ENCODE results near the gene C1QTNF6.
"Not testable (repeated sequence)": the region's sequence is repeated elsewhere in the genome, so short reads cannot be mapped to it uniquely, and the experiment has no call there.

C1QTNF6 gene

DNA sequence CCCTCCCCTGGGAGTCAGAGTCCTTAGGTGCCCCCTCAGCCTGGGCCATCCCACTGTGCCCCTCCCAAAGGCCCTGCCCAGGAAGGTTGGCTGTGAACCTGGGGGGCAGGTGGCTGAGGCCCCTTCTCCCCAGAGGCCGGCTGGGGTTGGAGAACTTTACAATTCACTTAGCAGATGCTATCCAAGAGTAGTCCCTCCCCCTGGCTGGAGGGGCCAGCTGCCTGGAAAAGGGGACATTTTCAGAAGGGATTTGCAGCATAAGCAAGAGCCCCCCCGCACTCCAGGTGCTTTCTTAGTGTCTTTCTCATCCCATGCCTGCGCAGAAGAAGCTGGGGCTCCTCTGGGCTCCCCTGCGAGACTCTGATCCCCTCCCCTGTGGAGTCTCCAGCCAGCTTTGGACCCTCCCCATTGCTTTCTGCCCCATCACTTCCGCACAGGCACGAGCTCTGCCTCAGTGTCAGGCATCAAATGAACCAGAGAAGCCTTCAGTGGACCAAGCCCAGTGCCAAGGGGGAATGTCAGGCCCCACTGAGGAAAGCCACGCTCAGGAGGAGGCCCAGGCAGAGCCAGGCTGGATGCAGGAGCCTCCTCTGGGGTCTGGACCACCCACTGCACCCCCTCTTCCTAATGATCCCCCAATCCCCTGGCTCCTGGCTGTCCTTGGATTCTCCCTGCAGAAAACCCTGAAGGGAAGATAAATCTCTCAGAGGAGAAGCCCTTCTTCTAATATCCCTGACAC is 20.5 kb upstream of the C1QTNF6 start:
- peak overlapping the region in 1 of 2 donors; percentile 35 for H3K27ac Mint-ChIP-seq
- H3K4me1 Mint-ChIP-seq (ENCODE audit: low read depth in 2 of 2): peaks cover 4 to 6% of the 10 kb centered on the region in 2 donors
- no peaks in the 10 kb centered on the region for H3K9me3 Mint-ChIP-seq
- ATAC-seq (replicated peaks): no peak
- H3K36me3 Mint-ChIP-seq (ENCODE audit: insufficient read depth): no peaks in the 10 kb centered on the region
- no peaks in the 10 kb centered on the region for H3K27me3 Mint-ChIP-seq
- DNase-seq: no peak
- H3K4me3 Mint-ChIP-seq: no peak overlapping the region

DNA sequence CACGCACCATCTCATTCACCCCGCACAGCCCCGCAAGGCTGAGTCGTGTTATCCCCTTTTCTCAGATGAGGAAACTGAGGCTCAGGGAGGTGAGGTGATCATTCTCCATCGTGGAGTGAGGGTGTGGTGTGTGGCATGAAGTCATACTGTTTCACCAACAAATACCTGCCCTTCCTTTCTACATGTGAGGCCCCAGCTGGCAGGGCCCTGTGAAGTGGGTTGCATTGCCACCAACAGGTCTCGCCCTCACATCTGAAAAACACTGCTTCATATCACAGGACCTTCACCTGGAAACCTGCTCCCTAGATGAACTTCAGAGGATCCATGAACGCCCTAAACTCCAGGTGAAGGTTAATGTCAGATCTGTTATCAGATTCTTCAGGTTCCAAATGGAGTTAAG is 19.9 kb upstream of the C1QTNF6 start:
- no peak overlapping the region for H3K27ac Mint-ChIP-seq
- H3K4me1 Mint-ChIP-seq (ENCODE audit: low read depth in 2 of 2): peaks cover 4 to 6% of the 10 kb centered on the region in 2 donors
- ATAC-seq (replicated peaks) (no peak), DNase-seq (no peak)
- no peak overlapping the region for H3K4me3 Mint-ChIP-seq
- H3K36me3 Mint-ChIP-seq (ENCODE audit: insufficient read depth): no peaks in the 10 kb centered on the region
- no peaks in the 10 kb centered on the region for H3K27me3 Mint-ChIP-seq
- H3K9me3 Mint-ChIP-seq: no peaks in the 10 kb centered on the region

DNA sequence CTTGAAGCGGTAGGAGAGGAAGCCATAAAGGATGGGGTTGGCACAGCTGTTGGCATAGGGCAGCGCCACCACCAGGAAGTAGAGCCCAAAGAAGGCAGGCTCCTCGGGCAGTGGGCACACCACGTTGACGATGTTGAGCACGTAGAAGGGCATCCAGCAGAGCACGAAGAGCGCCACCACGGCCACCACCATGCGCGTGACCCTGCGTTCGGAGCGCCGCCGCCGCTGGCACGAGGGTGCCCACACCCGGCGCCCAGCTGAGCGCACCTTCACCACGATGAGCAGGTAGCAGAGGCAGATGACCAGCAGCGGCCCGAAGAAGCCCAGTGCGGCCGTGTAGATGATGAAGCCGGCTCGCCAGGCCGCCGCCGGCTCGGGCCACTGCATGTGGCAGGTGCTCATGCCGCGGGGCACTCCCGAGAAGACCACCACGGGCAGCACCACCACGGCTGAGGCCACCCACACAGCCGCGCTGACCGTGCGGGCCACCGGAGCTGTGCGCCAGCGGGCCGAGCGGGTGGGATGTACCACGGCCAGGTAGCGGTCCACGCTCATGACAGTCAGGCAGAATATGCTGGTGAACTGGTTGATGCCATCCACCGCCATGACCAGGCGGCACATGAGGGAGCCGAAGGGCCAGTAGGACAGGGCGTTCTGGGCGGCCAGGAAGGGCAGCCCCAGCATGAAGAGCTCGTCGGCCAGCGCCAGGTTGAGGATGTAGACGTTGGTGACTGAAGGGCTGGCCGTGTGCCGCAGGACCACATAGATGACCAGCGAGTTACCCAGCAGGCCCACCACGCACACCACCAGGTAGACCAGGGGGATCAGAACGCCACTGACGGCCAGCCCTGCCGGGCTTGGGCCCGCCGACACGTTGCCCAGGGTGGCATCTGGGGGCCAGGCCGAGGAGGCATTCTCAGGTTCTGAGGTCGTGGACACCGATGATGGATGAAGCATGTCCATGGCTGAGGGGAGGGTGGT is 19.1 kb upstream of the C1QTNF6 start:
- Mint-ChIP-seq H3K36me3 (ENCODE audit: insufficient read depth) (no peaks in the 10 kb centered on the region), H3K4me1 (ENCODE audit: low read depth in 2 of 2) (peaks cover 4% of the 10 kb centered on the region in 2 donors), H3K27ac (no peak overlapping the region), H3K27me3 (no peaks in the 10 kb centered on the region), H3K9me3 (no peaks in the 10 kb centered on the region), H3K4me3 (no peak overlapping the region)
- ATAC-seq (replicated peaks) (no peak), DNase-seq (no peak)

DNA sequence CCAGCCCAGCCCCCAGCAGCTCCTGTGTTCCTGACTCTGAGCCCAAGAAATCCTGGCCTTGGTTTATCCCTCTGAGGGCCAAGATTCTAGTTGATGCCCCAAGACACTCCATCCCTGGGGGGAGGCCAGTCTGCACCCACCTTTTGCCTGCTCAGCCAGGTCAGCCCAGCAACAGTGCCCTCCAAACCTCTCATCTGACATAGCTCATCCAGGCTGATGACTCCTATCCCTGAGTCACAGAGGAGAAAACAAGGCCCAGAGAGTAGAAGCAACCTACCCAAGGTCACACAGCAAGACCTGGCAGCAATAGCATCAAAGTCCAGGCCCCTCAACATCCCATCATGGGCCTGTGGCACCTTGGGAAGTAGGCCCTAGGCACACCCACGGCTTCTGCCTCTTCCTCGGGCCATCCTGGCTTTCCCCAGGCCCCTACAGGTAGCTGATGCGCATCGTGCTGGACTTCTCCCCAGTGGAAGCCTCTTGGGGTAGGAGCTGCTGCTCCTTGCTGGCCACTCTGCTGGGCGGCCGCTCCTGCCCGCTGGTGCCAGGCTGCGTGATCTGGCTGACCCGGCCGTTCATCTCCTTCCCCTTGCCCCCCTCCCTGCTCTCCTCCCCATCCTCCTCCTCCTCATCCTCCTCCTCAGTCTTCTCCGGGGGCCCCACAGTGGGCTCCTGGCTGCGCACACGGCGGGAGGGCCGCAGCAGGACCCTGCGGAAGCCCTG is 18.2 kb upstream of the C1QTNF6 start:
- peaks cover 3% of the 10 kb centered on the region for H3K36me3 Mint-ChIP-seq (ENCODE audit: insufficient read depth)
- H3K4me3 Mint-ChIP-seq: no peak overlapping the region
- no peaks in the 10 kb centered on the region for H3K9me3 Mint-ChIP-seq
- DNase-seq: no peak
- ATAC-seq (replicated peaks): no peak
- H3K27me3 Mint-ChIP-seq: no peaks in the 10 kb centered on the region
- peaks cover 3 to 4% of the 10 kb centered on the region in 2 donors for H3K4me1 Mint-ChIP-seq (ENCODE audit: low read depth in 2 of 2)
- no peak overlapping the region for H3K27ac Mint-ChIP-seq

DNA sequence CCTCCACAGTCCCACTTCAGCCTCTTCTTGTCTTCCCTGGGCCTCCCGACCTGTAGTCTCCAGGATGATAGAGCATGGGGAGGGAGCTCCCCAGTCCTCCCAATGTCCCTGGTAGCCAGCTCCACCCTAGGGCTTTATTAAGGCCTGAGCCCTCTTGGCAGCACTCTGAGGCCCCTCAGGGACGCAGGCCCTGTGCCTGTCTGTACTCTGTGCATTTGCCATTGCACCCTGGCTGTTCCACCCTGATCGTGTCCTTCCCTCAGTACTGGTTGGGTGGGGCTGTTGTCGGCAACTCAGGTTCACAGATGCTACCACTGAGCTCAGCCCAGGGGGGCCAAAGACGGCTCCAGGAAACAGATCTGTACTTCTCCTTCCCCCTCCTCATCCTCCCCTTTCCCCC is 17.0 kb upstream of the C1QTNF6 start:
- H3K27ac Mint-ChIP-seq: no peak overlapping the region
- no peak overlapping the region for H3K4me3 Mint-ChIP-seq
- no peaks in the 10 kb centered on the region for H3K27me3 Mint-ChIP-seq
- peaks cover 3% of the 10 kb centered on the region for H3K36me3 Mint-ChIP-seq (ENCODE audit: insufficient read depth)
- ATAC-seq (replicated peaks): no peak
- no peak for DNase-seq
- H3K4me1 Mint-ChIP-seq (ENCODE audit: low read depth in 2 of 2): peaks cover 1 to 4% of the 10 kb centered on the region in 2 donors
- H3K9me3 Mint-ChIP-seq: no peaks in the 10 kb centered on the region

DNA sequence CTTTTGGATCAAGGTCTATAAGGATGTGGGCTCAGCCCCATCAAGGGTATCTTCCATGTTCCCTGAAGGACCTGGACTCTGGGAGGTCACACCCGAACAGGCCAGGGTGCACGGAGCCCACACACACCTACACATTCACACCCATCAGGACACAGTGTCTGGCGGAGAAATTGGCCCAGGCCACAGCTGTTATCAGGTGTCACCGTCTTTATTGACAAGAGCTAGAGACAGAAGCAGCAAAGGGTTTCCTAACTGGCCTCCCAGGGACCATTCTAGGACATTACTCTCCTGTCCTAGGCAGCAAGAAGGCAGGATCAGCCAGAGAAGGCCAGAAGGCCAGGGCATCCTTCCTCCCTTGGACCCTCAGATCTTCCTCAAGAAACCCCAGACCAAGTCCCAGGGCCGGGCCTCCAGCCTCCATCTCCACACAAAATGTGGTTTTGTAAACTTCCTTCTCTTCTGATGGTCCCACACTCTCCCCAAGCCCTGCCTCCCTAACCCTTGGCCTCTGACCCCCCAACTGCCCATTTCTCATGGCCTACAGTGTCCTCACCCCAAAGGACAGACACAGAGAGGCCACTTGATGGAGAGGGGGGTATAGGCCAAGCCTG is 16.1 kb upstream of the C1QTNF6 start:
- no peak overlapping the region for H3K27ac Mint-ChIP-seq

DNA sequence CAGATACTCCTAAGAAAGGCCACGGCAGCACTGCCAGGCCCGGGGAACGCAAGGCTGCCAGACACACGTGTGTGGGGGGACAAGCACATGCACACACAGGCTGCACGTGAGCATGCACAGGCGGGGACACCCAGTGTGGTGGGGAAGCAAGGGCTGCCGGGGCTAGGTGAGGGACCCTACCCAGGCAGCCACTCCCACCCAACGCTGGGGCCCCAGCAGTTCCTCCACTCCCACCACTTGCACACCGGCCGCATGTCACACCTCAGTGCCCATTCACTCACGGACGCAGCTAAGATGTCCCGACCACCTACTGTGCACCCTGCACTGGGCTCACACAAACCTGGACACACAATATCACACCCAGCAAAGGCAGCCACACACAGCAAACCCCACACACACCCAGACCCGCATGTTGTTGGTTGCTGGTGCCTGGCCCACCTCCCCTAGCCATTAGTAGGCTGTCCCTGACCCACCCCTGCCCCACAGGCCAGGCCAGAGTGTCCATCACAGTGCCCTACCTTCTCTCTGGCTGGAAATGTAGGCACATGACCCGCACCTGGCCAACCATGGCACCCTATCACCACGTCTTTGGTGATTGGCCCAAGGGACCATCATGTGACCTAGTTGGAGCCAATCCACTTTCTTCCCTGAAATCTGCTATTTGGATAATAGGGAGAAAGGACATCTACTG is 15.5 kb upstream of the C1QTNF6 start:
- no peaks in the 10 kb centered on the region for H3K27me3 Mint-ChIP-seq
- H3K27ac Mint-ChIP-seq: no peak overlapping the region

More for the DNA sequence above, 16.1 kb upstream of the C1QTNF6 start:
- DNase-seq: no peak
- H3K4me3 Mint-ChIP-seq: no peak overlapping the region
- H3K4me1 Mint-ChIP-seq (ENCODE audit: low read depth in 2 of 2): peaks cover 1 to 4% of the 10 kb centered on the region in 2 donors
- H3K27me3 Mint-ChIP-seq: no peaks in the 10 kb centered on the region
- no peaks in the 10 kb centered on the region for H3K9me3 Mint-ChIP-seq
- no peak for ATAC-seq (replicated peaks)
- H3K36me3 Mint-ChIP-seq (ENCODE audit: insufficient read depth): peaks cover 3% of the 10 kb centered on the region

DNA sequence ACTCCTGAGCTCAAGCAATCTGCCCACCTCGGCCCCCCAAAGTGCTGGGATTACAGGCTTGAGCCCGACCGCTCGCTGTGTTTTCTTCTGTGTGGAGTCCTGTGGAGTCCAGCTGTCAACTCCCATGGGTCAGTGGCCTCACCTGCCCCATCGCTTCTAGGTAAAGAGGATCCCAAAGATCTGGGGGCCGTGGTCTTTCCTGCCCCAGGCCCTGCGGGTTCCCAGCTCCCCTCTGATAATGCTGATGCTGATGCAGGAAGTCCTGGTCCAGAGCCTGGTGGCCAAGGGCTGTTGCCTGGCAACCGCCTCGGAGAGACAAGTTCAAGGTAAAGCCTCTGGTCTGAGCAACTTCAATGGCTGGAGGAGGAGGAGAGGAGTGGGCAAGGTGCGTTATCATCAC is 14.7 kb upstream of the C1QTNF6 start:
- Mint-ChIP-seq H3K4me3 (no peak overlapping the region), H3K36me3 (ENCODE audit: insufficient read depth) (peaks cover 3% of the 10 kb centered on the region), H3K27ac (no peak overlapping the region), H3K9me3 (no peaks in the 10 kb centered on the region), H3K27me3 (no peaks in the 10 kb centered on the region), H3K4me1 (ENCODE audit: low read depth in 2 of 2) (peaks cover 7 to 11% of the 10 kb centered on the region in 2 donors)
- DNase-seq: no peak
- no peak for ATAC-seq (replicated peaks)

More for the DNA sequence above, 15.5 kb upstream of the C1QTNF6 start:
- H3K9me3 Mint-ChIP-seq: no peaks in the 10 kb centered on the region
- ATAC-seq (replicated peaks) (no peak), DNase-seq (no peak)
- peaks cover 3% of the 10 kb centered on the region for H3K36me3 Mint-ChIP-seq (ENCODE audit: insufficient read depth)
- H3K4me3 Mint-ChIP-seq: no peak overlapping the region
- peaks cover 0 to 4% of the 10 kb centered on the region in 2 donors for H3K4me1 Mint-ChIP-seq (ENCODE audit: low read depth in 2 of 2)

DNA sequence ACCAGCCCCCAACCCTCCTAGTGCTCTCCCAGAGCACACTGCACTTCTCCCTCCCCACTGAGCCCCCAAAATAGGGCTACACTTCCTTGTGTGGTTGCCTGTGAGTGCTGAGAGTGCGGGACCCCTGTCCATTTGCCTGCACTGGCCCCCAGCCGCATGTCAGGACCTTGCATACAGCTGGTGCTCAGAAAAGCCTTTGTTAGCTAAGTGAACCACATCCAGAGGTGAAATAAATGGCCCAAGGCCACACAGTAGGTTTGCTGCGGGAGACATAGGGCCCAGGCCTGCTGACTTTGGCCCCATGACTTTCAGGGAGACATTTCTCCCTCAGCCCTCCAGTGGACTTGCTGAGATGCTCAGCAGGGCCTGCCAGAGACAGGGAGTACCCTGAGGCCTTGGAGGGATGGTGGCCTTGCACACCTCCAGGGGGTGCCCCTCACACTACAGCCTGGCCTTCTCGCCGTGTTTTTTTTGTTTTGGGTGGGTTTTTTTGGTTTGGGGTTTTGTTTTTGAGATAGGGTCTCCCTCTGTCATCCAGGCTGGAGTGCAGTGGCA is 14.0 kb upstream of the C1QTNF6 start:
- Mint-ChIP-seq H3K4me1 (ENCODE audit: low read depth in 2 of 2) (peaks cover 13 to 14% of the 10 kb centered on the region in 2 donors), H3K27ac (no peak overlapping the region), H3K36me3 (ENCODE audit: insufficient read depth) (peaks cover 3% of the 10 kb centered on the region), H3K27me3 (no peaks in the 10 kb centered on the region), H3K9me3 (no peaks in the 10 kb centered on the region), H3K4me3 (no peak overlapping the region)
- DNase-seq (no peak), ATAC-seq (replicated peaks) (no peak)

DNA sequence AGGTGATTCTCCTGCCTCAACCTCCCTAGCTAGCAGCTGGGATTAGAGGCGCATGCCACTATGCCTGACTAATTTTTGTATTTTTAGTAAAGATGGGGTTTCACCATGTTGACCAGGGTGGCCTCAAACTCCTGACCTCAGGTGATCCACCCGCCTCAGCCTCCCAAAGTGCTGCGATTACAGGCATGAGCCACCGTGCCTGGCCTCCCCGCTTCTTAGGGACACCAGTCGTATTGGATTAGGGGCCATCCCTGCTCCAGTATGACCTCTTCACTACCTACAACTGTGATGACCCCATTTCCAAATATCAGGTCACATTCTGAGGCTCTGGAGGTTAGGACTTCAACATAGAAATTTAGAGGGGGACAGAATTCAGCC is 13.4 kb upstream of the C1QTNF6 start:
- not testable (repeated sequence) for H3K9me3 Mint-ChIP-seq; DNase-seq; H3K4me3 Mint-ChIP-seq; H3K36me3 Mint-ChIP-seq (ENCODE audit: insufficient read depth); H3K27me3 Mint-ChIP-seq; ATAC-seq (replicated peaks)
- H3K27ac Mint-ChIP-seq: peak overlapping the region in 1 of 2 donors; percentile 15
- peaks cover 15% of the 10 kb centered on the region in 2 donors for H3K4me1 Mint-ChIP-seq (ENCODE audit: low read depth in 2 of 2)

DNA sequence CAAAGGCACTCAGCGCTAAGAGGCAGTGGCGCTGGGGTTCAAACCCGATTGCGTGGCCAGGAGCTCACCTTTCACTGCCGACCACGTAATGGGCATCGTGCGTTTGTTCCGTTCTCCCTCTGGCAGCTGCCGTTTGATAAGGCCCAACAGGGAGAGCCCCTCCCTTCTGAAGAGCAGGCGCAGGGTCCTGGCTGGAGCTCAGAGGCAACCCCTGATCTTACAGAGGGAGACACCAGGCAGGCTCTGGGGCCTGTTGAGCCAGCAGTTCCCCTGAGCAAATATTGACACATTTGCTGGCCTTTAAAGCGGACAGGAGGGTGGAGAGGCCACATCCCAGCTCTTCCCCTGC is 11.7 kb upstream of the C1QTNF6 start:
- DNase-seq: no peak
- H3K27ac Mint-ChIP-seq: peak overlapping the region; percentile 93 to 94
- no peak for ATAC-seq (replicated peaks)
- H3K4me3 Mint-ChIP-seq: peak overlapping the region; percentile 85
- H3K9me3 Mint-ChIP-seq: no peaks in the 10 kb centered on the region
- H3K27me3 Mint-ChIP-seq: no peaks in the 10 kb centered on the region
- H3K4me1 Mint-ChIP-seq (ENCODE audit: low read depth in 2 of 2): peaks cover 15 to 24% of the 10 kb centered on the region in 2 donors
- peaks cover 6% of the 10 kb centered on the region for H3K36me3 Mint-ChIP-seq (ENCODE audit: insufficient read depth)

DNA sequence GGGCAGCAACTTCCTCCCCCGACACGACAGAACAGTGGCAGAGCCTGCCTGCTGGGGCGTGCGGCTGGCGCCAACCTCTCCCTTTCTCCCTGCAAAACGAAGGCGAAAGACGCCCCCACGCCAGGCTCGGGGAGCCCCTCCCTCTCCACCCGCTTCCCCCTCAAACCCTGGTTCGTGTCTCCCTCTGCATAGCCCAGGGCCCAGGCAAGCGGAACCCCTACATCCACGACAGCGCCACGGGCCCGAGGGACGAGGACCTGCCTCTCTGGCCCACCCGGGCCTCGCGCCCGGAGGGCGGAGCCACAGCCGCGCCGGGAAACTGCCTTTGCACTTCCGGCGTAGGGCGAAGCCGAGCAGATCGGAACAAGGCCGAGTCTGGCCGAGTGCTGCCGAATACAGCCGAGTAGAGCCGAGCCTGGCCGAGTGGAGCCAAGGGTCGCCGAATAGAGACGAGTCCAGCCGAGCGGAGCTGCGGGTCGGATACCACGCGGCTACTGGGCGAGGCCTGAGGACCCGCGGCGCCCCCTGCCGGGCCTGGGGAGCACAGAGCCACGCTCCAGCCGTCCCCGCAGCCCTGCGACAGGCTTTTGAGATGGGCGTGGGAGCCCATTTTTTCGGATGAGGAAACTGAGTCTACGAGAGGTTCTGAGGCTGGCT is 11.2 kb upstream of the C1QTNF6 start:
- Mint-ChIP-seq H3K4me3 (peak overlapping the region; percentile 85), H3K27me3 (no peaks in the 10 kb centered on the region), H3K27ac (peak overlapping the region; percentile 93 to 94), H3K36me3 (ENCODE audit: insufficient read depth) (peaks cover 6% of the 10 kb centered on the region), H3K9me3 (no peaks in the 10 kb centered on the region), H3K4me1 (ENCODE audit: low read depth in 2 of 2) (peaks cover 20 to 29% of the 10 kb centered on the region in 2 donors)
- DNase-seq (peak; percentile 99 to 100 (median 100)), ATAC-seq (replicated peaks) (peak; percentile 92)
